Small intestine (tissue), 7 donors: ENCODE measurements around the gene CMC1. TPM values are rescaled to one million over a fixed set of nuclear protein-coding genes. Genes with fewer than 3 reads are reported as not detected.
A peak's percentile ranks its signal among the peaks of the same experiment; 100 is the strongest.

Experiments used
- DNase-seq, 2 donors: peaks; one replicate each; pipeline versions ENCODE4 v3.0.0 to v3.0.0-alpha.2; 2013
- FAIRE-seq: peaks from 2 replicates; lab custom pipeline; 2012; peaks lifted over from hg19 to GRCh38; lab: Jason Lieb, UNC
- H3K27ac ChIP-seq, 3 donors: one replicate each; pipeline ENCODE4 v1.5.1; 2013; ENCODE audit warnings: low read length in 2 of 3, mild to moderate bottlenecking in 2 of 3, control low read depth in 1 of 3, inconsistent platforms in 1 of 3, low read depth in 1 of 3, moderate library complexity in 1 of 3
- H3K27me3 ChIP-seq, 3 donors: one replicate each; pipeline ENCODE4 v1.6.1; 2013; ENCODE audit warnings: low read length in 3 of 3, inconsistent platforms in 1 of 3; ENCODE audit not compliant: control insufficient read depth in 3 of 3, insufficient read depth in 3 of 3
- H3K36me3 ChIP-seq, 3 donors: one replicate each; pipeline ENCODE4 v1.6.1; 2013; ENCODE audit warnings: low read length in 3 of 3, inconsistent platforms in 1 of 3, low read depth in 1 of 3, mild to moderate bottlenecking in 1 of 3, moderate library complexity in 1 of 3; ENCODE audit not compliant: control insufficient read depth in 3 of 3, insufficient read depth in 2 of 3
- H3K4me1 ChIP-seq, 3 donors: one replicate each; pipeline ENCODE4 v1.6.1; 2013; ENCODE audit warnings: low read length in 2 of 3, inconsistent platforms in 1 of 3, low read depth in 1 of 3, mild to moderate bottlenecking in 1 of 3, moderate library complexity in 1 of 3; ENCODE audit not compliant: control insufficient read depth in 3 of 3, insufficient read depth in 2 of 3
- H3K4me3 ChIP-seq, 3 donors: one replicate each; pipeline ENCODE4 v1.5.1; 2013; ENCODE audit warnings: low read length in 3 of 3, control low read depth in 1 of 3, inconsistent platforms in 1 of 3, low read depth in 1 of 3, mild to moderate bottlenecking in 1 of 3, moderate library complexity in 1 of 3
- H3K9me3 ChIP-seq, 2 donors: one replicate each; pipeline ENCODE4 v1.6.1; 2013; ENCODE audit warnings: low read depth in 1 of 2, low read length in 1 of 2; ENCODE audit not compliant: control insufficient read depth in 2 of 2, insufficient read depth in 1 of 2
- WGBS, 3 donors: extraction: QIAGEN DNeasy Blood & Tissue Kit; methylation state at CpG; one replicate each; pipeline ENCODE4 v1.1.7; 2013; 5-methylcytosine and 5-hydroxymethylcytosine counted together
- polyA plus RNA-seq, 4 donors: library from polyadenylated mRNA; stranded (reverse) in 3 of 4; unstranded in 1 of 4; fragments of 200-250 nt in 3 of 4; fragments of 120-200 nt in 1 of 4; gene quantifications; one replicate each; pipeline versions ENCODE4 v1.2.1 to v1.2.3, GENCODE V29; 2013
- donor health status: healthy with polysubstance abuse.
- donor health status: control.
- donor health status: control.
- donor health status: Bipolar disorder and iron deficiency.
- donor health status: healthy.

The CMC1 gene
- polyA plus RNA-seq, 4 donors, result 33.1 to 57.3 (median 47.3) TPM

- DNase-seq, result no peak
- peaks cover 0 to 9% (median 0%) of the 10 kb centered on the region in 3 donors for H3K36me3 ChIP-seq
- no peak for FAIRE-seq
- no peak overlapping the region for H3K4me3 ChIP-seq
- no peak overlapping the region for H3K27ac ChIP-seq
- H3K9me3 ChIP-seq, result no peaks in the 10 kb centered on the region
- 88 to 97% (median 93%) methylated on average over 2 of the region's 2 CpGs for WGBS, 3 donors
- no peaks in the 10 kb centered on the region for H3K27me3 ChIP-seq
- no peaks in the 10 kb centered on the region for H3K4me1 ChIP-seq
These were observed 37.5 kb downstream of the CMC1 start for GRCh38 chr3:28278918-28279317.

GRCh38 chr3:28279770-28280169 is 38.4 kb downstream of the CMC1 start:
- FAIRE-seq (no peak), DNase-seq (no peak)
- Histone ChIP-seq H3K4me1 (no peaks in the 10 kb centered on the region), H3K27ac (no peak overlapping the region), H3K36me3 (peaks cover 0 to 9% (median 0%) of the 10 kb centered on the region in 3 donors), H3K4me3 (no peak overlapping the region), H3K27me3 (no peaks in the 10 kb centered on the region), H3K9me3 (no peaks in the 10 kb centered on the region)
- 61 to 76% (median 72%) methylated on average over 4 of the region's 4 CpGs for WGBS, 3 donors

GRCh38 chr3:28280781-28281180 is 39.4 kb downstream of the CMC1 start:
- Histone ChIP-seq H3K36me3 (peaks cover 0 to 3% (median 0%) of the 10 kb centered on the region in 3 donors), H3K4me3 (no peak overlapping the region), H3K4me1 (no peaks in the 10 kb centered on the region), H3K9me3 (no peaks in the 10 kb centered on the region), H3K27ac (no peak overlapping the region), H3K27me3 (no peaks in the 10 kb centered on the region)
- WGBS, 3 donors, result 85 to 96% (median 94%) methylated on average over 3 of the region's 3 CpGs
- no peak for DNase-seq
- FAIRE-seq, result no peak

- Histone ChIP-seq H3K9me3 (peaks cover 0 to 3% of the 10 kb centered on the region in 2 donors), H3K4me3 (no peak overlapping the region), H3K27me3 (no peaks in the 10 kb centered on the region), H3K27ac (no peak overlapping the region), H3K4me1 (no peaks in the 10 kb centered on the region), H3K36me3 (no peaks in the 10 kb centered on the region)
- peak; percentile 96 for FAIRE-seq
- peak; percentile 49 to 70 for DNase-seq
These were observed 45.2 kb downstream of the CMC1 start for GRCh38 chr3:28286595-28286994.

- Histone ChIP-seq H3K27me3 (no peaks in the 10 kb centered on the region), H3K27ac (no peak overlapping the region), H3K4me1 (no peaks in the 10 kb centered on the region), H3K36me3 (no peaks in the 10 kb centered on the region), H3K4me3 (no peak overlapping the region), H3K9me3 (peaks cover 0 to 3% of the 10 kb centered on the region in 2 donors)
- DNase-seq (no peak), FAIRE-seq (no peak)
- 81 to 88% (median 84%) methylated on average over 2 of the region's 2 CpGs for WGBS, 3 donors
These were observed 45.6 kb downstream of the CMC1 start for GRCh38 chr3:28287046-28287445.

GRCh38 chr3:28290863-28291300 is 49.5 kb downstream of the CMC1 start:
- WGBS, 3 donors, result 84 to 100% (median 97%) methylated on average over 1 of the region's 1 CpG
- FAIRE-seq (no peak), DNase-seq (no peak)
- peaks cover 0 to 3% of the 10 kb centered on the region in 2 donors for H3K9me3 ChIP-seq
- no peak overlapping the region for H3K27ac ChIP-seq
- peaks cover 0 to 2% (median 0%) of the 10 kb centered on the region in 3 donors for H3K4me1 ChIP-seq
- H3K36me3 ChIP-seq, result no peaks in the 10 kb centered on the region
- no peaks in the 10 kb centered on the region for H3K27me3 ChIP-seq
- H3K4me3 ChIP-seq, result no peak overlapping the region

GRCh38 chr3:28291577-28291976 is 50.2 kb downstream of the CMC1 start:
- FAIRE-seq (no peak), DNase-seq (no peak)
- H3K4me1 ChIP-seq, result peaks cover 0 to 2% (median 0%) of the 10 kb centered on the region in 3 donors
- H3K27me3 ChIP-seq, result no peaks in the 10 kb centered on the region
- H3K36me3 ChIP-seq, result no peaks in the 10 kb centered on the region
- no peak overlapping the region for H3K4me3 ChIP-seq
- peaks cover 0 to 3% of the 10 kb centered on the region in 2 donors for H3K9me3 ChIP-seq
- H3K27ac ChIP-seq, result no peak overlapping the region

GRCh38 chr3:28292622-28293021 is 51.2 kb downstream of the CMC1 start:
- DNase-seq, result no peak
- Histone ChIP-seq H3K27me3 (no peaks in the 10 kb centered on the region), H3K4me1 (peaks cover 0 to 2% (median 0%) of the 10 kb centered on the region in 3 donors), H3K9me3 (peaks cover 0 to 3% of the 10 kb centered on the region in 2 donors), H3K4me3 (no peak overlapping the region), H3K27ac (no peak overlapping the region), H3K36me3 (no peaks in the 10 kb centered on the region)
- no peak for FAIRE-seq
- WGBS, 3 donors, result 88 to 92% (median 92%) methylated on average over 4 of the region's 4 CpGs
